HG03457 (cell line): ENCODE results near the gene LRRC53.

ENCODE experiments used
- ATAC-seq: cut with Tn5 transposase; IDR thresholded peaks from one replicate; pipeline ENCODE4 v1.9.1; 2021; ENCODE audit warnings: moderate number of reproducible peaks; ENCODE audit not compliant: unreplicated experiment

The LRRC53 gene

DNA sequence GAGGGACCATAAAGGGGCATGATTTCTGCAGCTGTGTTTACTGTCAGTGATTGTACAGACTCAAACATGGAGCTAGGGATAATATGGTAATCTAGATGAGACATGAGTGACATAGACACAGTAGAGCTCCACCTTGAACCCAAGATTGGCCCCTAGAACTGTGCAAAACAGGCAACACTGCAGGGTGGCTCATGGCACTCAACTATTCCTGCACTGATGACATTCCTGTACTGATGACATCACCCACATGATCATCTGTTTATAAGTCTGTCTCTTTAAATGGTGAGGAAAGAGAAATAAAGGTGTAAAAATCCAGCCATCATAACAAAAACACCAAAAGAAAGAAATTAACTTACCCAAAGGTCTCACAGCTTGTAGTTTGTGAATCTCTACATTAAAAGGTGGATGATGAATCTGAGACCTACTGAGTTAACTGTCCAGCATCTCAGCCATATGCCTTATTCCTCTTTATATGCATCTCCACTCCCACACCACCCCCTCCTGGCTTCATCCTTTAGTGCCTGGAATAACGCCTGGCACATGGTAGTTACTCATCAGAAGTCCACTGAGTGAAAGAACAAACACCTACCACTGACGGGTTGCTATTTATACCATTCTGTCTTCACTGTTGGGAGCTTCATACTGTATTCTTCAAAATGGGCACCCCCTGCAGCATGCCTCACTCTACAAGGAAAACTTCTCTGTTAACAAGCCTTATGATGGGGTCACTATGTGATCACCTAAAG lies at the start of gene LRRC53:
Gene LRRC53, minus strand, starts transcription at position 442 of the 746 bp plus-strand sequence. CDS start 29,262 bp downstream, outside the sequence.
- no peak for ATAC-seq

DNA sequence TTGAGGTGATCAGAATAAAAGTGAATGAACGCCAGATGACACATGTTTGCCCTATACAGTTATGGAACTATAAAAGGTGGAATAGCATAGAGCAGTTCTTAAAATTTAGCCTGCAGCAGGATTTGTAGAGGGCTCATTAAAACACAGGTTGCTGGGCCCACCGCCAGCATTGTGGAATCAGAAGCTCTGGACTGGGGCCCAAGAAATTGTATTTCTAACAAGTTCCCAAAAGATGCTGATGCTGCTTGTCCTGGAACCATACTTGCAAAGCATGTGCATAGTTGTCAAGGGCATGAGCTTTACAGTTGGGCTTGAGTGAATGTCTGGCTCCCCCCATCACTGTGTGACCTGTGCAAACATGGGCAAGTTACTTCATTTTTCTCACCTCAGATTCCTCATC lies 37.5 kb upstream of the LRRC53 start:
- no peak for ATAC-seq

DNA sequence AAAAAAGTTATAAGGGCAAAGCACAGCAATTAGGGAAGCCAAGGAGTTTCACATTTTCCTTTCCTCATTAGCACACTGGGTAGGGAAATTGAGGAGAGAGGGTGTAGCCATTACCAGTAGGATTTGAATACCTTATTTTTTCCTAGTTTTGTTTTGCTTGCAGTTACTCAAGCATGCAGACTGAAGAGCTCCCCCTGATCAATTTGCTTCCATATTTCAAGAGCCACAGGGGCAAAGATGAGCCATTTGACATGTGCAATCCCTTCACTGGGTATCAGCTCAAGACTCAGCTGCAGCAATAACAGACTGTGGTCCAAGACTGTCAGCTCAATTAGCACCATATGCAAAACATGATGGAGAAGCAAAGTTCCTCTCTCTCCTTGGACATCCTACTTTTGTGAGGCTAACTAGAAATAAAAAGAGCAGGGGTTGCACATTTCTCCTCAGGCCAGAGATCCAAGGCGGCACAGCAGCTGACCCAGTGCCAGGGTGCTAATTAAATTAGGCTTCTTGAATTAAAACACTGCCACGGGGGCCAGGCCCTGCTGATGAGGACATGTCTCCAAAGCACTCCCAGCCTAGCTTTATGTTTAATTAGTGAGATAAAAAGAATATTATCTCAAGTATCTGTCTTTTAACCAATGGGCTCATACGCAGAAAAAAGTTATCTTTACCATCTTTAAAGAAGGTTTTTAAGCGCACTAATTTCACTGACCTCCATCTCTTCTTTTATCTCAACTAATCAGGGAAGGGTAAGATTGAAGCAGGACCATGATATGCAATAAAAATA lies 36.7 kb upstream of the LRRC53 start:
- no peak for ATAC-seq

DNA sequence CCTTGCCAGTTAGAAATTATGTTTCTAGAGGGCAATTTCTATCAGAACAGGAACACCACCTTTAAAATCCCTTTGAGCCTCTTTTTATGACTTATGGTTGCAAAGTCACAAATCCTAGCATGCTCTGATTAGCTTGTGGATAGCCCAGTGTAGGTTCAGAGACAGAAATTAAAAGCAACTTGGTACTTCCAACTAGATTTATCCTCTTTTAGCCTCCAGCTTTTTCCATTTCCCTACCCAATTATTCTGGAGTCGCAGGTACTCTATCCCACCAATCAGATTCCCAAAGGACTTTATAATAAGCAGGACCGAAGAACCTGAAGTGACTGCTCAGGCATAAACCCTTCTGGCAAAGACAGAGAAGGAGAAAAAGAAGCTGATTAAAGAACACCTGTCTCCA lies 33.4 kb upstream of the LRRC53 start:
- ATAC-seq: no peak

- no peak for ATAC-seq
Measured at GRCh38 chr1:74534241-74534640, 21.8 kb upstream of the LRRC53 start.

- ATAC-seq: no peak
Measured at GRCh38 chr1:74531796-74532195, 19.4 kb upstream of the LRRC53 start.

GRCh38 chr1:74530892-74531291 lies 18.5 kb upstream of the LRRC53 start:
- ATAC-seq: no peak

DNA sequence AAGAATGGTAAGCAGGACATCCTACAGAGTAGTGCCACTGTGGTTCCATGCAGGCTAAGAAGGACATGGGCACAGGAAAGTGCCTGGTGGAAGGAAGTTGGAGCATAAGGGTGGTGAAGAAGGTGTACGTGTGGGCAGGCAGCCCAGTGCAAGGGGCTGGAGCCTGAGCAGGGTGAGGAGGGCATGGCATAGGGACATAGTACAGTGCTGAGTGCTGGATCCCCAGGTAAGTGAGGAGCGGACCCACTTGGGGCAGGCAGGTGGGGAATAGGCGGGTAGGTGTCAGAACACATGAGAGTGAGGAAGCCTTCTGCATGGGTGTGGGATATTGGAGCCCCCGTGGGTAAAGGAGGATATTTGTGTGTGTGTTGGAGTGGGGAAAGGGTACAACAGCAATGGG lies 15.7 kb upstream of the LRRC53 start:
- no peak for ATAC-seq

- ATAC-seq: no peak
Measured at GRCh38 chr1:74526708-74527107, 14.3 kb upstream of the LRRC53 start.

- no peak for ATAC-seq
Measured at GRCh38 chr1:74523873-74524480, 11.6 kb upstream of the LRRC53 start.

- no peak for ATAC-seq
Measured at GRCh38 chr1:74522148-74522547, 9.7 kb upstream of the LRRC53 start.

DNA sequence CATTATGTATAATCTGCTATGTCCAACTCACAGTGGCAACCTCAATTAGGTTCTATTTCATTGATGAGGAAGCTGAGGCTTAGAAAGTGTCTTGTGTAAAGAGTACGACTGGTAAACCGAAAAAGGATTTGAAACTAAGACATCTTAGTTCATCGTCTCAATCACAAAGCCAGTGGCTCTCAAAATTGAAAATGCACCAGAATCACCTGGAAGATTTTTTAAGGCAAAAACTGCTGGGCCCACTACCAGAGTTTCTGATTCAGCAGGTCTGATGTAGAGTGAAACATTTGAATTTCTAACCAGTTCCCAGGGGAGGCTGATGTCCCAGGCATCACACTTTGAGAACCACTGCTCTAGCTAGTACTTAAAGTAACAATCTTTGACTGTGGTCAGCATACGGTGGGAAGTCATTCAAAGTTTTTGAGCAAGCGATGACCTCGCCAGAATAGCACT lies 5.2 kb upstream of the LRRC53 start:
- peak; percentile 88 for ATAC-seq

GRCh38 chr1:74513411-74514300 lies 1.2 kb upstream of the LRRC53 start:
- ATAC-seq: no peak

- no peak for ATAC-seq
Measured at GRCh38 chr1:74508449-74508848, 4.0 kb downstream of the LRRC53 start.

GRCh38 chr1:74505928-74506710 lies 6.3 kb downstream of the LRRC53 start:
- no peak for ATAC-seq

- no peak for ATAC-seq
Measured at GRCh38 chr1:74504933-74505512, 7.4 kb downstream of the LRRC53 start.

DNA sequence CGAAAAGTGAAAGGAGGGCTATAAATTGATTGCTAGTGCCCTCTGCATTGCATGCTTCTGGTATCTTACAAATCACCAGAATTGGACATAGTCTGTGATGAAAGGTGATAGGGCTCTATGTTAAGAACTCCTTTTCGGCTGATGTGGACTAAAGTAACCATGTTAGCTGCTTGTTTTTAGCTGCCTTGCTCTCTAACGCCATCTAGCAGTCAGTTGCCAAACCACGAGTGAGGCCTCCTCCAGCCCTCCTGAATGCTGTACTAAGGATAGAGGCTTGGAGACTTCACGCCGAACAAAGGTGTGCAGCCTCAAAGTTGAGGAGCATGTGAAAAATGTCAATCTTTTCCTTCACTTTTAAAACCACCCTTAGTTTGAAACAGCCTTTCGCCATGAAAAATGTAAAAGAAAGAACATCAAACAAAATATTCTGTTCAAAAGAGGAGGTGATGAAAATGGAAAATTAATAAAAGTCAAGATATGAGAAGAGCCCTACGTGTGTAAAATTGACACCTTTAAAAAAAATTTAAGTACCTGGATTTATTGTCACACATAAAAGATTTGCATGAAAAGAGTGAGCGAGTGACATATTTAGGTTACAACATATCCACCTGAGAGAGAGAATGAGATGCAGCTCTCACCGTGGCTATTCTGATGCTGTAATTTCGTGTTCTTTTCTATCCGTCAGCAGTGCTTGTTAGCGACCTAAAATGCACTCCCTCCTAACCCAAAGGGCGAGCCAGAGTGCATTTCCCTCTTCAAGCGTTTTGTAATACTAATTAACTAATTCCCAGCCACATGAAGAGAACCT lies 8.1 kb downstream of the LRRC53 start:
- no peak for ATAC-seq

DNA sequence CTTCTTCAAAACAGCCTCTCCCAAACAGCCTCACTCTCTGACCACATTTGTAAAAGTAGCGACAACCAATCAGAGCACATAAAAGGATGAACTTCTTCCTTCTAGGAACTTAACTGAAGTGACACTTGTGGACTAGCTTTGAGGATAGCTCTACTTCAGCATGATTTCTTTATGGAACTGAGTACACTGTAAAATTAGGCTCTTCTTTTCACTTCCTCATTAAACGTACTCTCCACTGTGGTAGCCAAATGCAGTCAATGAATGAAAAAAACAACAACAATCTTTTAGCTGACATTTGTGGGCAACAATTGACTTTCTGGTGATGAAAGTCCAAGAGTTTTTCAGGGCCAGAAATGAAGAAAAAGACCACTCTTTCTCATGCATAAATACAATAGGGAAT lies 9.6 kb downstream of the LRRC53 start:
- ATAC-seq: no peak

- no peak for ATAC-seq
Measured at GRCh38 chr1:74502432-74502831, 10.0 kb downstream of the LRRC53 start.
